Measurements from ENCODE around the gene PARN. TPM values are rescaled to one million over a fixed set of nuclear protein-coding genes. Genes with fewer than 3 reads are reported as not detected.

Gene PARN
- total RNA-seq, 1 experiment from 2014 or later: 57.8 TPM

GRCh38 chr16:14505846-14506245 lies 124.2 kb downstream of the PARN start:
- peaks cover 20% of the 10 kb centered on the region for H3K4me1 ChIP-seq (ENCODE audit: control insufficient read depth, insufficient read depth, low read length)
- intact Hi-C loops (cut with micrococcal nuclease; ENCODE audit: unreplicated experiment): no loop called here
- no peaks in the 10 kb centered on the region for H3K27me3 ChIP-seq (ENCODE audit: control insufficient read depth, insufficient read depth, low read length)
- no peak overlapping the region for H3K4me3 ChIP-seq (ENCODE audit: low read depth in 2 of 2, low read length in 2 of 2)
- TF ChIP-seq REST (IDR thresholded peaks at IDR 0.05; ENCODE audit: insufficient read depth in 1 of 2, low read depth in 2 of 2, low read length in 1 of 2) (no peak), TCF7L2 (IDR thresholded peaks at IDR 0.05; ENCODE audit: low read depth, low read length) (no peak), SIN3A (IDR thresholded peaks at IDR 0.05; ENCODE audit: borderline replicate concordance, insufficient read depth, low read depth, low read length) (no peak), POLR2AphosphoS5 (IDR thresholded peaks at IDR 0.05; ENCODE audit: low read depth, low read length) (no peak), CTCF (IDR thresholded peaks at IDR 0.05) (no peak)
- no peaks in the 10 kb centered on the region for H3K9me3 ChIP-seq (ENCODE audit: control insufficient read depth, insufficient read depth, low read depth, low read length)
- H3K36me3 ChIP-seq (ENCODE audit: control insufficient read depth, insufficient read depth, low read length): no peaks in the 10 kb centered on the region
- no peak overlapping the region for H3K27ac ChIP-seq (ENCODE audit: low read length)
- in situ Hi-C loops (cut with HindIII; ENCODE audit: low pct_unique_long_range_greater_than_20kb, low sequenced_read_pairs): no loop called here
- ATAC-seq (no peak), DNase-seq (ENCODE audit: low read depth, low spot score) (no peak)
- ChIA-PET CTCF (no interaction called here), POLR2A (interaction anchor here (0.6 kb wide), 1 partner anchor 97 kb away, joined by 3 read pairs; no protein-coding TSS in a partner anchor)
- TSS peak; percentile 6 for BruUV-seq (replicated peaks)

GRCh38 chr16:14502932-14503741 lies 126.9 kb downstream of the PARN start:
- TF ChIP-seq CTCF (IDR thresholded peaks at IDR 0.05) (no peak), SIN3A (IDR thresholded peaks at IDR 0.05; ENCODE audit: borderline replicate concordance, insufficient read depth, low read depth, low read length) (no peak), TCF7L2 (IDR thresholded peaks at IDR 0.05; ENCODE audit: low read depth, low read length) (no peak), POLR2AphosphoS5 (IDR thresholded peaks at IDR 0.05; ENCODE audit: low read depth, low read length) (no peak), REST (IDR thresholded peaks at IDR 0.05; ENCODE audit: insufficient read depth in 1 of 2, low read depth in 2 of 2, low read length in 1 of 2) (no peak)
- no peaks in the 10 kb centered on the region for H3K36me3 ChIP-seq (ENCODE audit: control insufficient read depth, insufficient read depth, low read length)
- ChIA-PET POLR2A (interaction anchor here (0.6 kb wide), 1 partner anchor 603 kb away, joined by 3 read pairs; no protein-coding TSS in a partner anchor), CTCF (interaction anchor here (0.9 kb wide), 1 partner anchor 10 kb away, joined by 3 read pairs; no protein-coding TSS in a partner anchor)
- no peak overlapping the region for H3K4me3 ChIP-seq (ENCODE audit: low read depth in 2 of 2, low read length in 2 of 2)
- H3K27me3 ChIP-seq (ENCODE audit: control insufficient read depth, insufficient read depth, low read length): no peaks in the 10 kb centered on the region
- in situ Hi-C loops (cut with HindIII; ENCODE audit: low pct_unique_long_range_greater_than_20kb, low sequenced_read_pairs): no loop called here
- ATAC-seq (no peak), DNase-seq (ENCODE audit: low read depth, low spot score) (no peak)
- H3K9me3 ChIP-seq (ENCODE audit: control insufficient read depth, insufficient read depth, low read depth, low read length): no peaks in the 10 kb centered on the region
- BruUV-seq (replicated peaks): no TSS peak
- H3K27ac ChIP-seq (ENCODE audit: low read length): peak overlapping the region; percentile 77; the same call in 1 of the 2 replicates
- peaks cover 23% of the 10 kb centered on the region for H3K4me1 ChIP-seq (ENCODE audit: control insufficient read depth, insufficient read depth, low read length)
- intact Hi-C loops (cut with micrococcal nuclease; ENCODE audit: unreplicated experiment): no loop called here
